ENCODE results near the gene FBXO8. TPM values are rescaled to one million over a fixed set of nuclear protein-coding genes. Genes with fewer than 3 reads are reported as not detected.

The FBXO8 gene
- total RNA-seq, 4 donors from 2014 or later: 24.8 to 36.3 (median 30.2) TPM

- no peak overlapping the region for H3K4me3 ChIP-seq
- no peaks in the 10 kb centered on the region for H3K9me3 ChIP-seq
- H3K4me1 ChIP-seq: no peaks in the 10 kb centered on the region
- DNase-seq: no peak
- H3K27ac ChIP-seq: no peak overlapping the region
- TF ChIP-seq POLR2A (IDR thresholded peaks at IDR 0.05) (no peak), CTCF (IDR thresholded peaks at IDR 0.05) (no peak)
- H3K36me3 ChIP-seq: no peaks in the 10 kb centered on the region
- H3K27me3 ChIP-seq: no peaks in the 10 kb centered on the region
Observed at GRCh38 chr4:174192943-174193342, 90.5 kb downstream of the FBXO8 start.

GRCh38 chr4:174190832-174191500, 92.5 kb downstream of the FBXO8 start:
- Histone ChIP-seq H3K27me3 (no peaks in the 10 kb centered on the region), H3K4me3 (no peak overlapping the region), H3K9me3 (no peaks in the 10 kb centered on the region), H3K36me3 (no peaks in the 10 kb centered on the region), H3K27ac (no peak overlapping the region), H3K4me1 (no peaks in the 10 kb centered on the region)
- TF ChIP-seq CTCF (IDR thresholded peaks at IDR 0.05) (no peak), POLR2A (IDR thresholded peaks at IDR 0.05) (no peak)
- DNase-seq: no peak

GRCh38 chr4:174189392-174190015, 94.0 kb downstream of the FBXO8 start:
- Histone ChIP-seq H3K27me3 (no peaks in the 10 kb centered on the region), H3K4me1 (no peaks in the 10 kb centered on the region), H3K4me3 (no peak overlapping the region), H3K36me3 (no peaks in the 10 kb centered on the region), H3K9me3 (no peaks in the 10 kb centered on the region), H3K27ac (no peak overlapping the region)
- TF ChIP-seq POLR2A (IDR thresholded peaks at IDR 0.05): no peak
- TF ChIP-seq CTCF (IDR thresholded peaks at IDR 0.05): no peak
- DNase-seq: no peak

Other genes with a start within 250 kb of the FBXO8 start
- gene CEP44, start 244 bp upstream of the FBXO8 start, total RNA-seq: 10 to 100 TPM; 10.3 to 33.8 (median 15.7) TPM
- gene HPGD, start 238.8 kb upstream of the FBXO8 start, total RNA-seq: 100 to 1,000 TPM in 3 of 4 donors, 10 to 100 TPM in 1; 38.0 to 290 (median 208) TPM